Stimulated activated CD4-positive, alpha-beta T cell treated with anti-CD3 and anti-CD28 coated beads, Interleukin-12 subunit alpha, Interleukin-12 subunit beta, amount 100 ng/mL, for 24 hours (primary cell): Measurements from ENCODE around the gene CDKAL1.
"Not testable (repeated sequence)": the region's sequence is repeated elsewhere in the genome, so short reads cannot be mapped to it uniquely, and the experiment has no call there.

Experiments
- DNase-seq, 2 experiments: peaks; one replicate each; pipeline ENCODE4 v3.0.0-alpha.2; 2020; ENCODE audit warnings: low read depth in 2 of 2

CDKAL1 gene

DNA sequence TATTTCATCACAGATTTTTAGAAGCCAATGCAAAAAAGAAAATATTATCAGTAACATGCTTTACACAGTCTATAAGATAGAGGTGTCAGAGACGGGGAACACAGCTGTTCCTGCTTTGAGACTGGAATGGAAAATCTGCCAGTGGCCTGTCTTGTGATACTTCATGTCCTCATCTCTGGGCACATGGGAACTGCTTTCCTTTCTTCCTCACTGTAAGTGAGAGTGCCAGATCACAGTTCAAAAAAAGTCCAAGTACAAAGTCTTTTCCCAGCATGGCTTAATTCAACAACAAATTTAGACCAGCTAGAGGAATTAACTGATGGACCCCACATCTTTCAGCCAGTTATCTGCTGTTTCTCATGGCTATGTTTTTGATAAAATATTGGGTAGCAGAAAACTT is 490.4 kb downstream of the CDKAL1 start:
- no peak for DNase-seq

DNA sequence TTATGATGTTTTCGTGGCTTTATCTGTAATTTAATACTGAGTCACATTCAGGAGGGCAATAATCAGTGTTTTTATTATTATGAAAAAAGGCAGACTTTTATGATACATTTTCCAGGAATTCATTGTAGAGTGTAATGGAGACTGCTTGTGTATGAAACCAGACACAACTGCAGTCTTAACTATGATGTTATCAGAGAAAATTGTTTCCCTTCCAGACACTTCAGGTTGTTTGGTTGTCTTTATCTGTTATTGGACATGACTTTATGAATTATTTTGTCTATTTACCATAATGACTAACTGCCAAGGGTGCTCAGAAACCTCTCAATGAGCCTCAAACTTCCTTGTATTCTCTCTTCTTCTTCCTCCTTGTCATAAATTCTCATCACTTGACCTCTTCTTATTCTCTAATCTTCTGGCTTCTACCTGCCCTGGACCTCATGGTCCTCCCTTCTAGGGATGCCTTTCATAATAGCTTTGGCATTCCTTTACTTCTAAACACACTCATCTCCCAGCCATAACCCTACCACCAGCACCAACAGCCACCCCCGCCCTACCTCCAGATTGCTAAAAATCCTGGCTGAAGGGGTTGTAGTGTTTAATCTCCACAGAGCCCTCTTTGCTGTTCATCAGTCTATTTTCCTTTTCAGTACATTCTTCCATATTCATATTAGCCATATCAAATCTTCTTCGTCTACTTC is 492.5 kb downstream of the CDKAL1 start:
- no peak for DNase-seq

DNA sequence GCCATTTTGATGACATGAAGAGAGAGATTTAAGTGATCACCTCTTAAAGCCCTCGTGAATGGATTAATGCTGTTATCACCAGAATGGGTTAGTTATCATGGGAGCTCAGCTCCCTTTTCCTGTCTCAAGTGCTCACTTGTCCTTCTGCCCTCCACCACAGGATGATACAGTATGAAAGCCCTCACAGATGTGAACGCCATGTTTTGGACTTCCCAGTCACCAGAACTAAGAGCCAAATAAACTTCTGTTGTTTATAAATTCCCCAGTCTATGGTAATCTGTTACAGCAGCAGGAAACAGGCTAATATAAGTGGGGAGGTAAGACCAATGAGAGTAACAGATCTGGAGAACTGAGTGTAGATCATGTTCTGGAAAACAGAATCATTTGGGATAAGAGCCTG is 493.2 kb downstream of the CDKAL1 start:
- no peak for DNase-seq

DNA sequence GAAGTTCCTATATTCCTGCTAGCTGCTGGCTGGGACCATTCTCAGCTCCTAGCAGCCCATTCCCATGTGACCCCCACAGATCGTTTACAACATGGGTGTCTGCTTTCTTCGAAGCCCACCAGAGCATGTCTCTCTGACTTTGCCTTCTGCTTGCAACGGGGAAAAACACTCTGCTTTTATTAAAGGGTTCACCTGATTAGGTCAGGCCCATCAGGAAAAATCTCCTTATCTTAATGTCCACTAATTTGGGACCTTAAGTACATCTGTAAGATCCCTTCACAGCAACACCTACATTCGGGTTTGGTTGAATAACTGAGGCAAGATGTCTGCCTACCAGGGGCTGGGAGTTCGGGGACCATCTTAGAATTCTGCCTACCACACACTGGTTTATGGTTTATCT is 496.9 kb downstream of the CDKAL1 start:
- DNase-seq = no peak

DNA sequence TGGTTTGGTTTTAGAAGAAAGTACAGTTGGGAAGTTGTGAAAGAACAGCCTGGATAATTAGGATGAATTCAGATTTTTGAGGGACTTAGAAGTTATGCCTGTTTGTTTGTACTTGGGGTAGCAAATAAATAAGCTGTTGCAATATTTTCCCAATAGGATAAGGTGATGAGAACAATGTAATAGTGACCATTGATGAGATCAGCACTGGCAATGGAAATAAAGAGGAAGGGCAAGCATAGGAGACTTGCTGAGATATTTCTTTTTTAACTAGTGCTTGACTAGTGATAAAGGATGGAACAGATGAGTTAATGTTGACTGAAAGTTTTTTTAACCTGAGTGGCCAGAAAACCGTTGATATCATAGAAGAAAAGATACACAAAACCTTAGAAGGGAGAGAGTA is 498.8 kb downstream of the CDKAL1 start:
- no peak for DNase-seq

DNA sequence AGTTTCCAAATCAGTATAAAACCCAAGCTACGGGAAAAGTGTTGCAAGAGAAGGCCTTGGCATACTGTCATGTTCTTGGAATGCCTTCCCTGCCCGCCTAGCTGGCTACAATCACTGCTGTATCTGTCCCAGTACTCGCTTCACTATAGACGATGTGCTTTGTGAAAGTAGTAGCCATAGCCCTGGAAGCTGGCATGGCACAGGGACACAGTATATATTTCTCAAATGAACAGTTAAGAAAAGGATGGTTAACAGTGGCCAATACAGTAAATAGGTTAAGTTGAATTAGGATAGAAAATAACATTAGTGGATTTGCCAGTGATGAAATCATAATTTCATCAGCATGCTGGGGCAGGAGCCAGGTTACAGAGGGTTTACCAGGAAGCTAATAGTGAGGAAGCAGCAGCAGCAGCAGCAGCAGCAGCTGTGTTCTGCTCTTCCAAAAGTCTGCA is 499.3 kb downstream of the CDKAL1 start:
- no peak for DNase-seq

DNA sequence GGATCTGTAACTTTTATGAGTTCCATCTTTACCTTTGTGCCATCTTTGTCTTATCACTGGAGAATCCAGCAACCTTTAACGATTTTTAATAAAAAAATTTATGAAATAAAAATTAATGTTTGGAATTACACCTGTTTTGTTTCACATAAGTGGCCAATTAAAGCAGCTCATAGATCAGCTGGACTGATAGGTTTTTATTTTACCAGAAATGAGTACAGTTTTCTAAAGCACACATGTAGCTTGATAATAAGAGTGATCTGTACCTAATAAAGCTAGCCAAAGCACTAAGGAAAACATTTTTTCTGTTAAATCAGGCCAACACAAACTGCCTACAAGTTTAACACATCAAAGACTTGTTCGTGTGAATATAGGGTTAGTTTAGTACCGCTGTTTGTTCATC is 500.1 kb downstream of the CDKAL1 start:
- no peak for DNase-seq

DNA sequence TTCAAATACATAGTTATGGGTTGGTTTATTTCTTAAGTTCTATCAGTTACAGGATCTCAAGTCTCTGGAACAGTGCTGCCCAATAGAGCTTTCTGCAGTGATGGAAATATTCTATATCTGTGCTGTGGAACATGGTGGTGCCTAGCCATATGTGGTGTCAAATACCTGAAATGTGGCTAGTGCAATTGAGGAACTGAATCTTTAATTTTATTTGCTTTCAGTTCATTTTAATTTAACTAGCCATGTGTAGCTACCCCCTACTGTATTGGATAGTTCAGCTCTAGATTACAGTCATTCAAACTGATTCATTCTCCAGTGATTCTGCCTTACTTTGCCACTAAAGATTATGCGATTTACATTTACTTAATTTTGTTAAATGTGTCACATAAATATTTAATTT is 503.2 kb downstream of the CDKAL1 start:
- no peak for DNase-seq

DNA sequence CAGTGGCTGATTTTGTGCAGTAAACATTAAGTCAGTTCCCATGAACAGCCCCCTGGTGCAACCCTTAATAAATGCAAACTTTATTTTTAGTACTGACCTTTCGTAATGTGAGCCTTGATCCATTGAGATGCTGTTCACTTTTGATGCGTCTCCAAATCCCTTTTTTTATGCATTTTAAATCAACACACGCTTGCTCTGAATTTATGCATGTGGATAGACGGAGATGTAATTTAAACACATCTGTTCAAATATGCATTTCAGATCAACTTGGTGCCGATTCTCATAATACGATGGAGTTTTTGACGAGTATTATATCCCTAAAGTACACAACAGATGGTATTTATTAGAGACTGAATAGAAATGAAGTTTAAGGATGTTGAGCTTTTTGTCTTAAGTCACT is 505.7 kb downstream of the CDKAL1 start:
- no peak for DNase-seq

DNA sequence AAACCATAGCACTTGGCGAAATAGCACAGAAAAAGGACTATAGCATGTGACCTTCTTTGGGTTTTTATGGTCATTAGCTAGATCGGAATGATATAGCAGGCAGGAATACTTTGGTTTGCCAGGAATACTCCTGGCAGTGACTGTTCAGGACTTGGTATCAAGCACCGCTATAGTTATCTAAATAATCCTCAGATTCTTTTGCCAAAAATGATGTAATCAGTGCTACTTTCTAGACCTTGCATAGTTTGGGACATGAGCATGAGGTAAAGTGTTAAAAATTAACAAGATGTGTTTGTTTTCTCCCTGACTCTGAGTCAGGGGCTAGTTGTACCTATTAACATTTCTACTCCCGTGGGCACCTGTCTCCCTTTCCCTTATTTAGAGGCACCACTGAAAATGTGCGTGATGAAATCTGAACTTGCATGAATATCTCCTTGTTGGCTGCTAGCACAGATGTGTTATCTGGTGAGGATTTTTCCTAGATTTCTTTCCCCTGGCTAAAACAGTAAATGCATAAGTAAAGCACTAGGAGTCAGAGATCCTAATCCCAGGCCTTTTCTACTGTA is 511.0 kb downstream of the CDKAL1 start:
- no peak for DNase-seq

DNA sequence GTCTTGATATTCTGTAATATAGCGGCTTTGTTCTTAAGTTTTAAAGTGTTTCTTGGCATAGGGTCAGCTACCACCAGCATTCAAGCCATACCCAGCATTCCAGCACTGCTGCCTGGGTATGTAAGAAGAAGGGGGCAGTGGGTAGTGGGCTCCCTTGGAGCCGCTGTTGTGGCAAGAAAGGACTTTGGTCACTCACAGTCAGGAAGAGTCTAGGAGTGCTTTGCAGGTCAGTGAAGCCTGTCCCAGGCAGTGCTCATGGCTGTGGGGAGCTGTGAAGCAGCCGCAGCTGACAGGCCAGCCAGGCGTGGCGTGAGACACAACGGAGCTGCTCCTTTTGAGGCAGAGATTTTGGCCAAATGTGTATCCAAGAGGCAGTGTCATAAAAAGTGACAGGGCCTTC is 512.0 kb downstream of the CDKAL1 start:
- no peak for DNase-seq

DNA sequence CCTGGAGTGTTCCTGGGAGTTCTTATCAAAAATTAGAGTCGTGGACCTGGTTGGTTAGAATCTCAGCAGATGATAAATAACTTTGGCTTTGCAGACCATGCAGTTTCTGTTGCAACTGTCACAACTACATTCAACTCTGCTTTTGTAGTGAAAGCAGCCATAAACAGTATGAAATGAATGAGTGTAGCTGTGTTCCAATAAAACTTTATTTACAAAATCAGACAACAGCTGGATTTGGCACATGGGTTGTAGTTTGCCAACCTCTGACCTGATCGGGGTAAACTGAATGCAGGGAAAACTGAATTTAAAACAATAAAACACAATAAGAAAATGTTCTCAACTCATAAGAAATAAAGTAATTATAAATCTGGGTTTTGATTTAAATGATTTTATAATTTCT is 513.8 kb downstream of the CDKAL1 start:
- DNase-seq = no peak

DNA sequence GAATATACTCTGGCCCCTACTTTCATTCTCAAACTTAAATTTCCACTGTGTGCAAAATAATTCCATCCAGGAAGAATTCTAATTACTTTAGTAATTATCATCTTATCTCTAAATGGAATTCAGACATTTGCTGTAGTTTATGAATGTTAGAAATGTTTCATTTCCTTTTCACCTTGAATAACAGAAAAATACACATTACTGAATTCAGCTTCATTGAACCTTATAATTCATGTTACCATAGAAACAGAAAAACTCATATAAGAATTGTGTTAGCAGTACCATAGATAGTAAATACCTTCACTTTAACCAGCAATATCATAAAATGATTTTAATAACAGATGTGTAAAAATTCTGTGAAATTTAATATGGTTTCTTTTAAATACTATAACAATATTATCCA is 514.9 kb downstream of the CDKAL1 start:
- DNase-seq = no peak

DNA sequence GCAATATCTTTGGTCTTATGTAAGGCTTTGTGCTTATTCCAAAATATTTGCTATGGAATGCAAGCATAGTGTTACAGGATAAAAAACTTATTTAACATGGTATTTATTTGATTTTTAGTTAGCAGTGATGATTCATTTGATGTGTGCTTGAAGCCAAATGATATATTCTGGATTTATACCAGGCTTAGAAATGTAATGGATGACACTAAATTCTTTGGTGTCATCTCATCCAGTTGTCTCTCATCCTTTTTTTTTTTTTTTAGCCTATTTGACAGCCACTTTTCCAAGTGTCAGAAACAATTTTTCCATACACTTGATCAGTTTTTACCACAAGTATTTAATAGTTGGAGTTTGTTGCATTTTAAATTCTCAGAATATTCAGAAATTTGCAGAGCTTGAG is 515.3 kb downstream of the CDKAL1 start:
- no peak for DNase-seq

DNA sequence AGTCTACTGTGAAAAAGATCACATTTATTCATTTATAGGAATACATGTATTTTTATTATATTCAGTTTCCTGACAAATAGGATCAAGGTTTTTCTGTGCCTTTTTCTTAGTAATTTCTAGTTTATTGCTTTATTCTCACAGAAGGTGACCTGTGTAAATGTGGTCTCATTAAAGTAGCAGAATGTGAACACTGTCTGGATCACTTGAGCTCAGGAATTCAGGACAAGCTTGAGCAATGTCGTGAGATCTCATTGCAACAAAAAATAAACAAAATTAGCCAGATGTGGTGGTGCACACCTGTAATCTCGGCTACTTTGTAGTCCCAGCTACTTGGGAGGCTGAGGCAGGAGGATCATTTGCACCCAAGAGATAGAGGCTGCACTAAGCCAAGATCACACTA is 516.7 kb downstream of the CDKAL1 start:
- DNase-seq = no peak

DNA sequence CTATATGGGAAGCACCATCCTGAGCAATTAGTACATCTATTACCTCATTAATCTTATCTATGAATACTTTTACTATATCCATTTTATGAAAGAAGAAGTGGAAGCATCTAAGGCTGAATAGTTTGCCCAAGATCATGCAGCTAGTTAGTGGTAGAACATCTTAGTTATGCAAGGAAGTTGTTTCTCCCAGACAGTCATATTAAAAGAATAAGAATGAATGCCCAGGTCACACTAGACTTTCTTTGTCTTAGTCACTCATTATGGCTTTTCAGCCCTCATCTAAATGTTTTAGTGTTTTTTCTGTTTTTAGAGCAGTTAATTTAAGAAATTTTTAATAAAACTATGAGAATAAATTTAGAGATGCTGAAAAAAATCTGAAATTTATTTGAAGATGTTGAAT is 517.5 kb downstream of the CDKAL1 start:
- DNase-seq = no peak

DNA sequence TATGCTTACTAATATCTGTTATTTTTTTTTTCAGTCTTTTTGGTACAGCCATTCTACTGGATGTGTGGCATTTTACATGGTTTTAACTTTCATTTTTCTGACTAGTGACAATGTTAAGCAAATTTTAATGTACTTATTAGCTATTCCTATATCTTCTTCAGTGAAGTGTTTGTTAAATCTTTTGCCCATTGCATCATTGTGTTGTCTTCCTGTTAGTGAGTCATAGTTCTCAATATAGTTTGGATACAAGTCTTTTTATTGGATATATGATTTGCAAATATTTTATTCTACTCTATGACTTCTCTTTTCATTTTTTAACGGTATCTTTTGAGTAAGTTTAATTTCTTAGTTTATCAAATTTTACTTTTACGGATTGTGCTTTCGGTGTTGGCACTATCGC is 519.4 kb downstream of the CDKAL1 start:
- DNase-seq = no peak

DNA sequence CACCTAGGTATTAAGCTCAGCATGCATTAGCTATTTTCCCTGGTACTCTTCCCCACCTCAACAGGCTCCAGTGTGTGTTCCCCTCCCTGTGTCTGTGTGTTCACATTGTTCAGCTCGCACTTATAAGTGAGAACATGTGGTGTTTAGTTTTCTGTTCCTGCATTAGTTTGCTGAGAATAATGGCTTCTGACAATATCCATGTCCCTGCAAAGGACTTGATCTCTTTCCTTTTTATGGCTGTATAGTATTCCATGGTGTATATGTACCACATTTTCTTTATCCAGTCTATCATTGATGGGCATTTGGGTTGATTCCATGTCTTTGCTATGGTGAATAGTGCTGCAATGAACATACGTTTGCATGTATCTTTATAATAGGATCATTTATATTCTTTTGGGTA is 521.2 kb downstream of the CDKAL1 start:
- not testable (repeated sequence) for DNase-seq

DNA sequence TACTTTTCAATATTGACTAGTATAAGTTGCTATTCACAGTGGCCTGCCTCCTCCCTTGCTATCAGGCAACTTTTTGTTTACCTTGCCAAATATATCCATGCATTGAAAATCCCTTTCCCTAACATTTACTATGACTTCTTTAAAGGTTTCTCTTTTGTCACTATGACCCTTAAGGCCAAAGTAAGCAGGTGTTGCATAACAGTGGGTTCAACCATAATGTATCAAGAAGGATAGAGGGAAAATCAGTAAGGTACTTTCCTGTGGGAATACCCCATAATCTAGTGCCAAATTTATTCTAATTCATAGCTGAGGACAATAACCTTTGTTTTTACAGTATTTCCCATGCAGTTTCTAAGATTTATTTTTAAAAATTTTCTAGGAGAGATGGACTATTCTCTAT is 527.6 kb downstream of the CDKAL1 start:
- no peak for DNase-seq

DNA sequence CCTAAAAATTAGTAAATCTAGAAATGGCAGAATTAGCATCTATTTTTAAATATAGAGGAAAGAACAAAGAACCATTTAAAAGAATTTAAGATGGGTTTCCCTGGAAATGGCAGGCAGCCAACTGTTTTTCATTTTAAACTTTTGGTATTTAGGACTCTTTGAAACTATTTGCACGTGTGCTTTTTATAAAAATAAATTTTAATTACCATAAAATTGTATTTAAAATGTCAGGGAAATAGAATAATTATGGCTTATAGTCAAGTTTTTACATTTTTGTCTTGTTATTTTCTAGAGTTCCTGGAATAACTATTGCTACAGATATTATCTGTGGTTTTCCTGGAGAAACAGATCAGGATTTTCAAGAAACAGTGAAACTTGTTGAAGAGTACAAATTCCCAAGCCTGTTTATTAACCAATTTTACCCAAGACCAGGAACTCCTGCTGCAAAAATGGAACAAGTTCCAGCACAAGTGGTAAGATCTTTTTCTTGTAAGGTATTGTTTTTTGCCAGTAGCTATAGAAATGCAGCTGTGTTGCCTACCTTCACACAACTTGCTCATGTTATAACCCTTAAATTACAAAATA is 530.6 kb downstream of the CDKAL1 start:
- DNase-seq = no peak

DNA sequence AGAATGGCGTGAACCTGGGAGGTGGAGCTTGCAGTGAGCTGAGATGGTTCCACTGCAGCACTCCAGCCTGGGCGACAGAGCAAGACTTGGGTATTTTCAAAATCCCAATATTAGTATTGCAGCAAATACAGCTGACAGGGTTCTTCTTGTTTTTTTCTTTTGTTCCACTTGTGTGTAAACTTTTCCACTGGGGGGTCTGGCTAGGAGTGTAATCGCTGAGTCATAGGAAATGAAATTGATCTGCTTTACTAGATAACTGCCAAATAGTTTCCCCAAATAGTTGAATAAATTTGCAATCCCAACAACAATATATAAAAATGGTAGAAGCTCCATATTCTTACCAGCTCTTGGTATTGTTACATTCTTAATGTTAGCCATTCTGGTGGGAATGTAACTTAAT is 533.3 kb downstream of the CDKAL1 start:
- DNase-seq = no peak

DNA sequence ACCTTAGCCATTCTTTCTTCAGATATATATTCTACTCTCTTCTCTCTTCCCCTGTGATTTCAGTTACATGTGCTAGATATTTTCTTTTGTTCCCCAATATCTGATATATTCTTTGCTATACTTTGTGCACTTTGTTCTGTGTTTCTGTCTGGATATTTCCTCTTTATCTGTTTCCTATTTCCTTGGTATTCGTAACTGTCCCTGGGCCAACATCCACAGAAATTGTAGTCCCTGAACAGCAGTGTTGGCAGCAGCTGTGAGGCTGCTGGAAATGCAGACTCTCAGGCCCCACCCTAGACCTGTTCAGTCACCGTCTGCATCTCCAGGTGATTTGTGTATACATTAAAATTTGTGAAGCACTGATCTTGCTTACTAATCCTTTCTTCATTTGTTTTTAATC is 536.4 kb downstream of the CDKAL1 start:
- DNase-seq = no peak

DNA sequence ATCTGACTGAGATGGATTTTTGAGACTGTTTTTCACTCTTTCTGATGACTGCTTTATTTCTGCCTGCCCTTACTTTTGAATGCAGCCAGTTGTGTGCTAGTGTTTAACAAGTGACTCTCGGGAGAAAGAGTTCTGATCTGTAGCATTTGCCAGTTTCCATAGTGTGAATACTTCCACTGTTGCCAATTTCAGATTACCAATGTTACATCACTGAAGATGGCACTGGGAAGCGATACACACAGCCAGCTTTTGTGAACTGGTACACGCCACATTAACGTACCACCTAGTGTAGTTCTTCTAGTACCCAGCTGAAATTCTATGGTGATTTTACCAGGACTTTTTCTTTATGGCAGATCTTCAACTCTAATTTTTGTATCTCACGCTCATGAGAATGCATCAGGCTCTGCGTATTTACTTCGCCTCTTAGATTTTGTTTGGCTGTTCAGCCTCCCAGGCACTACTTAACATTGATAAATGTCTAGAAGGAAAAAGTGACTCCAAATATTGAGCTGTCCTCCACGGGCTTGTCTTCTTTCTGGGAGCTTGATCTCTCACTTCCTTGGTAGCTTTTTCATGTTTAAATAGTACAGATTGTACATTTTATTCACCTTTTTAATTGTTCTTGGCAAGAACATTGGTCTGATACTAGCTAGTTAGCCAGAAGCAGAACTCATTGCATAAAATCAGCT is 537.7 kb downstream of the CDKAL1 start:
- no peak for DNase-seq
